ENCODE results near the gene SPHKAP.

- TF ChIP-seq ZFP3 (CRISPR knock-in tag; IDR thresholded peaks at IDR 0.05), result no peak
- no peak for TF ChIP-seq PATZ1 (CRISPR knock-in tag; IDR thresholded peaks at IDR 0.05; ENCODE audit: borderline replicate concordance)
- TF ChIP-seq ESRRG (CRISPR knock-in tag; IDR thresholded peaks at IDR 0.05), result no peak
- no peak for TF ChIP-seq SNAI2 (CRISPR knock-in tag; IDR thresholded peaks at IDR 0.05)
- TF ChIP-seq CREB5 (CRISPR knock-in tag; IDR thresholded peaks at IDR 0.05; ENCODE audit: low read depth), result no peak
- TF ChIP-seq ZNF8 (CRISPR knock-in tag; IDR thresholded peaks at IDR 0.05), result no peak
- TF ChIP-seq CSRNP3 (CRISPR knock-in tag; IDR thresholded peaks at IDR 0.05), result no peak
- TF ChIP-seq OSR1 (CRISPR knock-in tag; IDR thresholded peaks at IDR 0.05), result no peak
- TF ChIP-seq, protein P1, sequence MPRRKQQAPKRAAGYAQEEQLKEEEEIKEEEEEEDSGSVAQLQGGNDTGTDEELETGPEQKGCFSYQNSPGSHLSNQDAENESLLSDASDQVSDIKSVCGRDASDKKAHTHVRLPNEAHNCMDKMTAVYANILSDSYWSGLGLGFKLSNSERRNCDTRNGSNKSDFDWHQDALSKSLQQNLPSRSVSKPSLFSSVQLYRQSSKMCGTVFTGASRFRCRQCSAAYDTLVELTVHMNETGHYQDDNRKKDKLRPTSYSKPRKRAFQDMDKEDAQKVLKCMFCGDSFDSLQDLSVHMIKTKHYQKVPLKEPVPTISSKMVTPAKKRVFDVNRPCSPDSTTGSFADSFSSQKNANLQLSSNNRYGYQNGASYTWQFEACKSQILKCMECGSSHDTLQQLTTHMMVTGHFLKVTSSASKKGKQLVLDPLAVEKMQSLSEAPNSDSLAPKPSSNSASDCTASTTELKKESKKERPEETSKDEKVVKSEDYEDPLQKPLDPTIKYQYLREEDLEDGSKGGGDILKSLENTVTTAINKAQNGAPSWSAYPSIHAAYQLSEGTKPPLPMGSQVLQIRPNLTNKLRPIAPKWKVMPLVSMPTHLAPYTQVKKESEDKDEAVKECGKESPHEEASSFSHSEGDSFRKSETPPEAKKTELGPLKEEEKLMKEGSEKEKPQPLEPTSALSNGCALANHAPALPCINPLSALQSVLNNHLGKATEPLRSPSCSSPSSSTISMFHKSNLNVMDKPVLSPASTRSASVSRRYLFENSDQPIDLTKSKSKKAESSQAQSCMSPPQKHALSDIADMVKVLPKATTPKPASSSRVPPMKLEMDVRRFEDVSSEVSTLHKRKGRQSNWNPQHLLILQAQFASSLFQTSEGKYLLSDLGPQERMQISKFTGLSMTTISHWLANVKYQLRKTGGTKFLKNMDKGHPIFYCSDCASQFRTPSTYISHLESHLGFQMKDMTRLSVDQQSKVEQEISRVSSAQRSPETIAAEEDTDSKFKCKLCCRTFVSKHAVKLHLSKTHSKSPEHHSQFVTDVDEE (CRISPR knock-in tag; IDR thresholded peaks at IDR 0.05), result no peak
- TF ChIP-seq TCF4 (CRISPR knock-in tag; IDR thresholded peaks at IDR 0.05; ENCODE audit: borderline replicate concordance), result no peak
These were observed 1.0 kb downstream of the SPHKAP start for GRCh38 chr2:228180181-228181097.

All from SK-N-SH treated with all-trans-retinoic acid at 6 μM for 48 hours (cell line).